Stomach smooth muscle (tissue), 2 donors: ENCODE results near the gene RAPGEFL1.
"Not testable (repeated sequence)": the region's sequence is repeated elsewhere in the genome, so short reads cannot be mapped to it uniquely, and the experiment has no call there.

Source experiments
- H3K27ac ChIP-seq: one replicate; pipeline ENCODE4 v1.7.0; 2013; ENCODE audit warnings: mild to moderate bottlenecking, low read length, inconsistent platforms
- H3K27me3 ChIP-seq, 2 donors: one replicate each; pipeline ENCODE4 v1.7.0; 2013; ENCODE audit warnings: low read length in 2 of 2; ENCODE audit not compliant: insufficient read depth in 2 of 2, control insufficient read depth in 1 of 2
- H3K36me3 ChIP-seq, 2 donors: one replicate each; pipeline ENCODE4 v1.7.0; 2013; ENCODE audit warnings: low read length in 2 of 2; ENCODE audit not compliant: control insufficient read depth in 2 of 2, insufficient read depth in 2 of 2
- H3K4me1 ChIP-seq: one replicate; pipeline ENCODE4 v1.7.0; 2013; ENCODE audit warnings: low read length; ENCODE audit not compliant: control insufficient read depth, insufficient read depth
- H3K4me3 ChIP-seq, 2 donors: one replicate each; pipeline ENCODE4 v1.7.0; 2013; ENCODE audit warnings: low read length in 2 of 2
- H3K9ac ChIP-seq, 2 donors: one replicate each; pipeline ENCODE4 v1.7.0; 2013; ENCODE audit warnings: low read length in 2 of 2, mild to moderate bottlenecking in 1 of 2
- H3K9me3 ChIP-seq, 2 donors: one replicate each; pipeline ENCODE4 v1.7.0; 2013; ENCODE audit warnings: low read length in 2 of 2; ENCODE audit not compliant: control insufficient read depth in 2 of 2
- donor health status: healthy.
- donor health status: Pancreatic carcinoma.

Gene RAPGEFL1

DNA sequence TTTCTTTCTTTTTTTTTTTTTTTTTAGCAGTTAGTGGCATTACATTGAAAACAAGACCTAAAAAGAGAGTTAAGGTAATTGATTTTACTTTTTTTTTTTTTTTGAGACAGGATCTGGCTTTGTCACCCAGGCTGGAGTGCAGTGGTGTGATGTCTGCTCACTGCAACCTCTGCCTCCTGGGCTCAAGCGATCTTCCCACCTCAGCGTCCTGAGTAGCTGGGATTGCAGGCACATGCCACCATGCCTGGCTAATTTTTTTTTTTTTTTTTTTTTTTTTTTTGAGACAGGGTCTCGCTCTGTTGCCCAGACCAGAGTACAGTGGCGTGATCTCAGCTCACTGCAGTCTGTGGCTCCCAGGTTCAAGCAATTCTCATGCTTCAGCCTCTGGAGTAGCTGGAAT is 54.7 kb downstream of the RAPGEFL1 start:
- peaks cover 3 to 13% of the 10 kb centered on the region in 2 donors for H3K36me3 ChIP-seq
- not testable (repeated sequence) for H3K4me1 ChIP-seq

GRCh38 chr17:40241252-40241834 is 64.1 kb downstream of the RAPGEFL1 start:
- no peaks in the 10 kb centered on the region for H3K27me3 ChIP-seq
- H3K27ac ChIP-seq = no peak overlapping the region
- H3K36me3 ChIP-seq = peaks cover 0 to 2% of the 10 kb centered on the region in 2 donors
- H3K4me1 ChIP-seq = no peaks in the 10 kb centered on the region
- no peak overlapping the region for H3K4me3 ChIP-seq
- no peak overlapping the region for H3K9ac ChIP-seq
- H3K9me3 ChIP-seq = no peaks in the 10 kb centered on the region

More for the DNA sequence above, 54.7 kb downstream of the RAPGEFL1 start:
- not testable (repeated sequence) for H3K4me3 ChIP-seq, H3K27ac ChIP-seq, H3K27me3 ChIP-seq, H3K9me3 ChIP-seq, H3K9ac ChIP-seq

- Histone ChIP-seq H3K27me3 (no peaks in the 10 kb centered on the region), H3K36me3 (peaks cover 0 to 2% of the 10 kb centered on the region in 2 donors), H3K27ac (no peak overlapping the region), H3K9ac (no peak overlapping the region), H3K4me1 (no peaks in the 10 kb centered on the region), H3K9me3 (no peaks in the 10 kb centered on the region), H3K4me3 (no peak overlapping the region)
These were observed 65.5 kb downstream of the RAPGEFL1 start for GRCh38 chr17:40242774-40243173.

DNA sequence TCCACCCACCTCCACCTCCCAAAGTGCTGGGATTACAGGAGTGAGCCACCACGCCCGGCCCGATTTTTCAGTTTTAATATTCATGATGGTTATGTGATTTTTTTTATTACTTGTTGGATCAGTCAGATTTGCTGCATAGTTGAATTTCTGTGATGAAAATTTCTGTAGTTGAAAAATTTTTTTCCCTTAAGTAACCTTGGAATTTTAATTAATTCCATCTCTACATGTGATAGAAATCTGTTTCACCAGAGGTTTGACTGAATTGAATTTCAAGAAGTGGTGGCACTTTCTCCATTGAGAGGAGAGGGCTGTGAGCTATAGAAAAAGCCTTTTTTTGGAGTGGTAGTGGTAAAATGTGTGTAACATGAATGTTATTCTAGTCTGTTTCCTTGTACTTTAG is 66.5 kb downstream of the RAPGEFL1 start:
- Histone ChIP-seq H3K36me3 (peaks cover 0 to 2% of the 10 kb centered on the region in 2 donors), H3K4me1 (no peaks in the 10 kb centered on the region), H3K27ac (no peak overlapping the region), H3K9me3 (no peaks in the 10 kb centered on the region), H3K4me3 (no peak overlapping the region), H3K27me3 (no peaks in the 10 kb centered on the region), H3K9ac (no peak overlapping the region)

DNA sequence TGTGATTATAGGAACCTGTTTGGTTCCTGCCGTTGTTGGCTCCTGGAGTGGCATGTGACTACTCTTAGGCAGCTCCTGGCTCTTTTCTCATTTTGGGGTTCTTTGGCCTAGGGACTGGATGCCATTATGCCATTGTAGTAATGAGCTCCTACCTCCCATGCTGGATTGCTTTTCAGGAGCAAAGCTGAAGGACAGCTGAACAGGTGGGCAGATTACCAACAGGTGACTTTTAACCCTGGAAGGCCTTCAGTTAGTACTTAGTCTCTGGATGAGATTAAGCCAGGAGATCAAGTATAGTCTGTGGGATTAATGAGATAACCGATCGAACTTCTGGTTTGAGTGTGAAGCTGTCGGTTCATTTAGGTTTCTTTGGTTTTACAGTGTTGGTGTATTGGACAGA is 67.0 kb downstream of the RAPGEFL1 start:
- no peaks in the 10 kb centered on the region for H3K9me3 ChIP-seq
- no peak overlapping the region for H3K4me3 ChIP-seq
- no peak overlapping the region for H3K9ac ChIP-seq
- H3K27me3 ChIP-seq = no peaks in the 10 kb centered on the region
- H3K4me1 ChIP-seq = no peaks in the 10 kb centered on the region
- H3K27ac ChIP-seq = no peak overlapping the region
- peaks cover 0 to 2% of the 10 kb centered on the region in 2 donors for H3K36me3 ChIP-seq
